HL-60 (cell line): ENCODE measurements around the gene CCNY.

Source experiments
- DNase-seq, 2 experiments: peaks; one replicate each; pipeline ENCODE4 v3.0.0-alpha.2; 2010 to 2020; ENCODE audit warnings: low read depth in 1 of 2, low spot score in 1 of 2
- H3K27ac ChIP-seq: fragments of 250-450 bp; sonication (Bioruptor Pico); replicated peaks from 2 replicates; pipeline ENCODE4 v1.5.1; 2020; ENCODE audit warnings: mild to moderate bottlenecking, moderate library complexity
- H3K27me3 ChIP-seq: fragments of 250-450 bp; sonication (Bioruptor Pico); 2 replicates; pipeline ENCODE4 v1.5.1; 2021; ENCODE audit warnings: mild to moderate bottlenecking, moderate library complexity; ENCODE audit not compliant: insufficient read depth, poor library complexity, severe bottlenecking
- H3K4me3 ChIP-seq: replicated peaks from 2 replicates; pipeline ENCODE4 v1.5.1; 2011; ENCODE audit warnings: mild to moderate bottlenecking, control low read depth, low read length; ENCODE audit not compliant: insufficient read depth
- CTCF ChIP-seq: IDR thresholded peaks from one replicate; pipeline ENCODE4 v1.5.1; 2011; ENCODE audit warnings: low read length, control low read depth, inconsistent platforms; ENCODE audit not compliant: insufficient read depth
- GABPA ChIP-seq: IDR thresholded peaks from 2 replicates; pipeline ENCODE4 v1.6.1; 2012; ENCODE audit warnings: low read depth
- POLR2AphosphoS5 ChIP-seq: IDR thresholded peaks from 2 replicates; pipeline ENCODE4 v1.6.1; 2012; ENCODE audit warnings: low read depth
- SPI1 ChIP-seq: IDR thresholded peaks from 2 replicates; pipeline ENCODE4 v1.6.1; 2012; ENCODE audit warnings: low read depth, mild to moderate bottlenecking, borderline replicate concordance
- TF ChIP-seq, protein P1 (sequence below): IDR thresholded peaks from 2 replicates; pipeline ENCODE4 v1.6.1; 2012; ENCODE audit warnings: low read depth; ENCODE audit not compliant: insufficient replicate concordance

Gene CCNY

GRCh38 chr10:35520996-35521395, 184.7 kb downstream of the CCNY start:
- Histone ChIP-seq H3K4me3 (no peak overlapping the region), H3K27ac (no peak overlapping the region), H3K27me3 (no peaks in the 10 kb centered on the region)
- TF ChIP-seq SPI1: no peak
- TF ChIP-seq CTCF: no peak
- no peak for TF ChIP-seq POLR2AphosphoS5
- no peak for DNase-seq

DNA sequence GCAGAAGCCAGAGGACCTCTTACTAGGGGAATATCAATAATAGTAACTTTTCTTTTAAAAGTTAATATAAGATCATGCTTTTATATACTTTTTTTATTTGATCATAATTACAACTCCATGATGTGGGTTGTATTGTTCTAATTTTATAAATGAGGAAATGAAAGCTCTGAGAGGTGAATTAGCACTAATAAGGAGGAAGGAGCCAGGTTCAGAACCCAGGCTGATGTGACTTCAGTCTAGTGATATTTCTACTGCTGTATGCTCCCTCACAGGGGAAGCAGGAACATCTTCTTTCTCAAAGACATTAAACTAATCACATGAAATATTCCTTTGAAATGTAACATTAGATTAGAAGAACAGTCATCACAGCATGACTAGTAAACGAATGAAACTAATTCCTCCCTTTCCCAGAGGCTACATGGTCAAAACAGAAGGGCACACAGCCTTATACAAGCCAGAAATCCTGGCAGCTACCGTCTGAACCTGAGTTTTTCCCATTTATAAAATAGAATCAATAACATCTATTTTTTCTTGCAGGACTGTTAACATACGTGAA, 187.4 kb downstream of the CCNY start:
- no peak overlapping the region for H3K27ac ChIP-seq
- H3K4me3 ChIP-seq: no peak overlapping the region
- H3K27me3 ChIP-seq: no peaks in the 10 kb centered on the region
- no peak for TF ChIP-seq SPI1
- TF ChIP-seq CTCF: no peak
- TF ChIP-seq, protein P1, sequence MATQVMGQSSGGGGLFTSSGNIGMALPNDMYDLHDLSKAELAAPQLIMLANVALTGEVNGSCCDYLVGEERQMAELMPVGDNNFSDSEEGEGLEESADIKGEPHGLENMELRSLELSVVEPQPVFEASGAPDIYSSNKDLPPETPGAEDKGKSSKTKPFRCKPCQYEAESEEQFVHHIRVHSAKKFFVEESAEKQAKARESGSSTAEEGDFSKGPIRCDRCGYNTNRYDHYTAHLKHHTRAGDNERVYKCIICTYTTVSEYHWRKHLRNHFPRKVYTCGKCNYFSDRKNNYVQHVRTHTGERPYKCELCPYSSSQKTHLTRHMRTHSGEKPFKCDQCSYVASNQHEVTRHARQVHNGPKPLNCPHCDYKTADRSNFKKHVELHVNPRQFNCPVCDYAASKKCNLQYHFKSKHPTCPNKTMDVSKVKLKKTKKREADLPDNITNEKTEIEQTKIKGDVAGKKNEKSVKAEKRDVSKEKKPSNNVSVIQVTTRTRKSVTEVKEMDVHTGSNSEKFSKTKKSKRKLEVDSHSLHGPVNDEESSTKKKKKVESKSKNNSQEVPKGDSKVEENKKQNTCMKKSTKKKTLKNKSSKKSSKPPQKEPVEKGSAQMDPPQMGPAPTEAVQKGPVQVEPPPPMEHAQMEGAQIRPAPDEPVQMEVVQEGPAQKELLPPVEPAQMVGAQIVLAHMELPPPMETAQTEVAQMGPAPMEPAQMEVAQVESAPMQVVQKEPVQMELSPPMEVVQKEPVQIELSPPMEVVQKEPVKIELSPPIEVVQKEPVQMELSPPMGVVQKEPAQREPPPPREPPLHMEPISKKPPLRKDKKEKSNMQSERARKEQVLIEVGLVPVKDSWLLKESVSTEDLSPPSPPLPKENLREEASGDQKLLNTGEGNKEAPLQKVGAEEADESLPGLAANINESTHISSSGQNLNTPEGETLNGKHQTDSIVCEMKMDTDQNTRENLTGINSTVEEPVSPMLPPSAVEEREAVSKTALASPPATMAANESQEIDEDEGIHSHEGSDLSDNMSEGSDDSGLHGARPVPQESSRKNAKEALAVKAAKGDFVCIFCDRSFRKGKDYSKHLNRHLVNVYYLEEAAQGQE: no peak
- no peak for TF ChIP-seq POLR2AphosphoS5
- TF ChIP-seq GABPA: no peak
- no peak for DNase-seq

GRCh38 chr10:35526746-35527145, 190.4 kb downstream of the CCNY start:
- H3K27me3 ChIP-seq: no peaks in the 10 kb centered on the region
- no peak for DNase-seq
- no peak overlapping the region for H3K27ac ChIP-seq
- TF ChIP-seq, protein P1: no peak
- TF ChIP-seq POLR2AphosphoS5 (no peak), CTCF (no peak), GABPA (no peak), SPI1 (no peak)
- no peak overlapping the region for H3K4me3 ChIP-seq

DNA sequence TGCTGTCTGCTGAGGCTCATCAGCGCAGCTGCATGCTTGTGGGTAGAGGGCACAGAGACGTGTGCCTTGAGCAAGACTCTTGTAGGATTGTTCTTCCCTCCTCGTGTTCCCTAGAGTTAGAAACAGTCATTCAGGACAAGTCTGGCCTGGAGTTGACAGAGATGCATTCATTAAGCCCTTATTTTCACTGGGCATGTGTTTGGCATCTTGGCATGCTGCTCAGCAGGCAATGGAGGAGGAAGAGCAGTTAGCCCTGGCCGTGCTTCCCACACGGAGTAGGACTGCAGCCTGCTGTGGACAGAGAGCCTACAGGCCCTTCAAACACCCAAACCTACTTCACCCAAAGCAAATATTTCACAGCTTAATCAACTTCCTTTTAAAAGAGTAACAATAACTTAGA, 195.8 kb downstream of the CCNY start:
- Histone ChIP-seq H3K27me3 (no peaks in the 10 kb centered on the region), H3K27ac (no peak overlapping the region), H3K4me3 (no peak overlapping the region)
- no peak for DNase-seq
- TF ChIP-seq GABPA (no peak), SPI1 (no peak), POLR2AphosphoS5 (no peak), CTCF (no peak)
- TF ChIP-seq, protein P1: no peak
